ENCODE results near the gene LCOR.
A peak's percentile ranks its signal among the peaks of the same experiment; 100 is the strongest.

Gene LCOR

GRCh38 chr10:96958071-96958470 is 126.0 kb downstream of the LCOR start:
- no peak overlapping the region for H3K4me3 ChIP-seq (ENCODE audit: low read length)
- DNase-seq (ENCODE audit: low read depth), result no peak
- TF ChIP-seq CTCF (conservative IDR thresholded peaks at IDR 0.05; ENCODE audit: low read length), result no peak

DNA sequence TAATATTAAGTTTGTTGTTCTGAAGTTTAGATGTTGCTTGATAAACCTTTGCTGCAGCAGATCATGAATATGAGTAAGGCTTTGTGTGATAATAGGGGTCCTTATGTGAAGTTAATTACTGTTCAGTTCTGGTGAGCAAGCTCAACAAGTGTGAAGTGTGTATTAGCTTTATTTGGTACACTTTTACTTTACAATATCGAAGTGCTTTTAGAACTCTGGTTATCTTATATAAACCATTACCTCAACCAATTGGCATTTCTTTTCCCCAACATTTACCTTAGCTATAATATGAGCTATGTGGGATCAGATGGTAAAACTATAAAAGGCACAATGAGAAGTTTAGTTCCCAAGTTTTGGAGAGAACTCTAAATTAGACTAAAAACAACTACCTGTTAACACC is 127.6 kb downstream of the LCOR start:
- no peak for DNase-seq (ENCODE audit: low read depth)
- no peak overlapping the region for H3K4me3 ChIP-seq (ENCODE audit: low read length)
- TF ChIP-seq CTCF (conservative IDR thresholded peaks at IDR 0.05; ENCODE audit: low read length), result no peak

DNA sequence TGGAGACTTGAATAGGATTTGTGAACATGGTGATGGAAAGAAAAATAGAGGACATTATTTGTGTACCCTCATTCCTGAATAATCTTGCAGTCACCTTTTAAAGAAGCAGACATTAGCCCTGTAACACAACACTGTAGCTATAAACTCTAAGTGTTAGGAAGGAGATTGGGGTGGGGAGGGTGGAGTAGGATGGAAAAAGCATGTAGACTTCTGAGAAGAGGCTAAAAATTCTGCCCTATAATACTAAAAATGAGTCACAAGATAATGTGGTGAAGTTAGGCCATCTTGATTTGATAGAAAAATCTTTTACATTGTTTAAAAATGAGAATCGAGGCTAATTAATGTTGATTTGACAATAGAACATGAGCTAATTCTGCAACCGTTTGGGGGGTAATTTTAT is 128.8 kb downstream of the LCOR start:
- peak; percentile 25 for DNase-seq (ENCODE audit: low read depth)
- TF ChIP-seq CTCF (conservative IDR thresholded peaks at IDR 0.05; ENCODE audit: low read length), result no peak
- no peak overlapping the region for H3K4me3 ChIP-seq (ENCODE audit: low read length)

- H3K4me3 ChIP-seq (ENCODE audit: low read length), result no peak overlapping the region
- DNase-seq (ENCODE audit: low read depth), result no peak
- no peak for TF ChIP-seq CTCF (conservative IDR thresholded peaks at IDR 0.05; ENCODE audit: low read length)
Measured at GRCh38 chr10:96964131-96964530, 132.0 kb downstream of the LCOR start.

GRCh38 chr10:96967847-96968246 is 135.7 kb downstream of the LCOR start:
- DNase-seq (ENCODE audit: low read depth), result peak; percentile 66
- TF ChIP-seq CTCF (conservative IDR thresholded peaks at IDR 0.05; ENCODE audit: low read length), result no peak
- no peak overlapping the region for H3K4me3 ChIP-seq (ENCODE audit: low read length)

DNA sequence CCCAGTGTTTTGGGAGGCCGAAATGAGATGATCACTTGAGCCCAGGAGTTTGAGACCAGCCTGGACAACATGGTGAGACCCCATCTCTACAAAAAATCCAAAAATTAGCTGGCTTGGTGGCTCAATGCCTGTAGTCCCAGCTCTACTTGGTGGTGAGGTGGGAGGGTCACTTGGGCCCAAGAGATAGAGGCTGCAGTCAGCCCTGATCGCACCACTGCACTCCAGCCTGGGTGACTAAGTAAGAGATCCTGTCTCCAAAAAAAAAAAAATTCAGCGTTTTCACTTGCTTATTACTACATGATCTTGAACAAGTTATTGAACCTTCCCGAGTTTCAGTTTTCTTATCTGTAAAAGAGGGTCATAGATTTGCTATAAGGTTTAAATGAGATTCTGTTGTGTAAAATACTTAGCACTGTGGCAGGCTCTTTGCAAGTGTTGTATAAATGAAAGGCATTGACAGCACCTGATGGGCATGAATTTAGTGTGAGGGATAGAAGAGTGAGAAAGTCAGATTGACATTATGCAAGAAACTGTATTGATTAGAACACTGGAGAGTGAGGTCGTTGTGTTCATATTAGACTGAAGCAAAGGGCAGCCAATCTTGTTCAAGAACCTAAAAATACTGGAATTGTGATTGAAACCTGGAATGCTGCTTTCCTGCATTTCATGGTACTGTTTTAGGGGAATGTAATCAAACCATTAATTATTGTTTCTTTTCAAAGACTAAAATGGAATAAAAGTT is 136.8 kb downstream of the LCOR start:
- no peak for TF ChIP-seq CTCF (conservative IDR thresholded peaks at IDR 0.05; ENCODE audit: low read length)
- DNase-seq (ENCODE audit: low read depth), result no peak
- H3K4me3 ChIP-seq (ENCODE audit: low read length), result no peak overlapping the region

DNA sequence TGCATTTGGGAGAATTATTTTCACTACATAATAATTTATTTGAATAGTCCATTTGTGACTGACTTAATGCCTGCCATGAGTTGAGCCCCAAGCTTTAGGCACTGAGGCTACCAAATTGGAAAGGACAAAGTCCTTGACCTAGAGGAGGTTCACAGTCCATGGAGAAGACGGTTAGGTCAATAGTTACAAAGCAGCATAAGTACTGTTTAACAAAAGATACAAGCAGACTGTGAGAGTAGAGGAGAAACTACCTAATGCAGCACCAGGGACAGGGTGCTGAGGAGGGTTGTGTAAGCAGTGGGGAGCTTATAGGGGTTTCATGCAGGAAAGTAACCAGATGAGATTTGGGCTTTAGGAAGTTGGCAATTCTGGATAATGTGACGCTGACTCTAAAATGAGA is 139.2 kb downstream of the LCOR start:
- H3K4me3 ChIP-seq (ENCODE audit: low read length), result no peak overlapping the region
- no peak for DNase-seq (ENCODE audit: low read depth)
- no peak for TF ChIP-seq CTCF (conservative IDR thresholded peaks at IDR 0.05; ENCODE audit: low read length)
